HuH-7 (cell line): Measurements from ENCODE around the gene SH3RF3.

Experiments used
- DNase-seq: peaks from one replicate; pipeline ENCODE4 v3.0.0; 2011; ENCODE audit warnings: low spot score

Gene SH3RF3

GRCh38 chr2:109139002-109139401 is 10.0 kb downstream of the SH3RF3 start:
- no peak for DNase-seq

GRCh38 chr2:109139865-109140396 is 10.9 kb downstream of the SH3RF3 start:
- DNase-seq = no peak

GRCh38 chr2:109141006-109141600 is 12.1 kb downstream of the SH3RF3 start:
- no peak for DNase-seq

DNA sequence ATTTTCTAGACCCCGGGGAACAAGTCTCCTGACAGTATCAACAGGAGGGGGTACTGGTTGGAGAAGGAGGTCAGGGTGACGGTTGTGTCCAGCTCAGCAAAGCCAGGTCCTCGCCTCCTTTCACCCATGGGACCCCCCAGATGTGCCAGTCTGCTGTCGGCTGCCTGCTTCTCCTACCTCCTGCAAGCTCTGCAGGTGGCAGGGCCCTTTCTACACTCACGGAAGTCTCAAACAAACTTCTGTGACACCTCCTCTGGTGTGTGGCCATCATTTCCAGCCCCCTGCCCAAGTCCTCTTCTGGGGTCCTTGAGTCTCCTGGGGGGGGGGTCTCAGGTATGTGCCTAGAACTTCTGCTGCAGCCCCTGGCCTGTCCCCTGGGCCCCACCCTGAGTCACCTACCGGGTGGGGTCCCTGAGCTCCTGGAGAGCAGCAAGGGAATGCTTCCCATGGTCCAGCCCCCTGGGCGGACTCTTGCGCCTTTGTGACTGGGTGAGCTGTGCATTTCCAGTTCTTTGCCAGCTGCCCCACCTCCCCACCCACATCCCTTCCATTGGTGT is 12.8 kb downstream of the SH3RF3 start:
- no peak for DNase-seq

DNA sequence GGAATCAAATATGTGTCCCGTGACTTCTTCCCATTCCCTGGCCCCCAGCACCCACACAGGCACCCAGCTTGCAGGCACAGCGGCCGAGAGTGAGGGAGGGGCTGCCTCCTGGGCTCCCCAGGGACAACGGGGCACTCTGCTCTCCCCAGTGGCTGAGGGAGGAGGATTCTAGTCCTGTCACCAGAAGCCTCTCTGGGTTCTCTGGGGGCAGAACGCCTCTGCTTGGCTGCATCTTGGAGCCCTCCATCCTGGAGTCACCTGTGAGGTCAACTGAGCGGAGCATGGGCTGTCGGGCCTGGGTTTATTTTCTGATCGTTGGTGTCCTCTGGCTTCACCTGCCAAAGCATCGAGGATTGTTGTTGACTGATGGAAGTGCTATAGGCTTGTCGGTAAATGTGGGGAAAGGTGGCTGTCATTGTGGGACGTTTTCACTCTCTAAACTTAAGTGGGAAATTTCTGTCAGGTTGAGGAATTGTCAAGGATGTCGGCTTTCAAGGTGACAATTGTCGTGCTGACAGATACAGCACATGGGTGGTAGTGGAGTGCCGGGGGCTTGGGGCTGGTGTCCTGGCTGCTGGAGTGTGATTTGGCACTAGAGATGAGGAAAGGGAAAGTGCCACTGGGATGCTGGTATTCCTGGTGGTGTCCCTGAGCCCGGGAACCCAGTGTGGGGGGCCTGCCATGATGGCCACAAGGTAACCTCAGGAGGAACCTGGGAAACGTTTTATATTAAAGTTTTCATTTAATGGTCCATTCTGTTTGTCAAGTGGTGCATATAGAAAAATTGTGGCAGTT is 13.6 kb downstream of the SH3RF3 start:
- no peak for DNase-seq

DNA sequence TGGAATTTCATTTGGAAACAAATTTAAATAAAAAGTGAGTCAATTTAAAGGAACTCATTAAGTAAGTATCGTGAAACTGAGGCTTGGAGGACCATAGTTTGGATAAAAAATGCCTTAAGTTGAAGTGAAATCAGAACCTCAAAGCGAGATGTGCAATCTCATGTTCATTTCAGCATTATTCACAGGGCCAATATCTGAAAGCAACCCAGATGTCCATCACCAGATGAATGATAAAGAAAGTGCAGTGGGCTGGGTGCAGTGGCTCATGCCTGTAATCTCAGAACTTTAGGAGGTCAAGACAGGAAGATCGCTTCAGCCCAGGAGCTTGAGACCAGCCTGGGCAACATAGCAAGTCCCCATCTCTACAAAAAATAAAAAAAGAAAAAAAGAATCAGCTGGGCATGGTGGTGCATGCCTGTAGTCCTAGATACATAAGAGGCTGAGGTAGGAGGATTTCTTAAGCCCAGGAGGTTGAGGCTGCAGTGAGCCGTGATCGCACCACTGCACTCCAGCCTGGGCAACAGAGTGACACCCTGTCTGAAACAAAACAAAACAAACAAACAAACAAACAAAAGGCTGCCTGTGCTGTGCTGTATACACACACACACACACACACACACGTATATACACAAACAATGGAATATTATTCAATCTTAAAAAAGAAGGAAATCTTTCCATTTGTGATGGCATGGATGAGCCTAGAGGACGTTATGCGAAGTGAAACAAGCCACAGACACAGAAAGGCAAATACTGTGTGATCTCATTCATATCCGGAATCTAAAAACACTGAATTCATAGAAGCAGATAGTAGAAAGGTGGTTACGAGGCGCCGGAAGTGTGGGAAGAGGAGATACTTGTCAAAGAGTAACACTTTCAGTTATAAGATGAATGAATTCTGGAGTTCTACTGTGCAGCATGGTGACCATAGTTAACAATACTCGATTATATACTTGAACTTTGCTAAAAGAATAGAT is 14.5 kb downstream of the SH3RF3 start:
- DNase-seq = no peak

GRCh38 chr2:109144271-109144670 is 15.3 kb downstream of the SH3RF3 start:
- DNase-seq = no peak

DNA sequence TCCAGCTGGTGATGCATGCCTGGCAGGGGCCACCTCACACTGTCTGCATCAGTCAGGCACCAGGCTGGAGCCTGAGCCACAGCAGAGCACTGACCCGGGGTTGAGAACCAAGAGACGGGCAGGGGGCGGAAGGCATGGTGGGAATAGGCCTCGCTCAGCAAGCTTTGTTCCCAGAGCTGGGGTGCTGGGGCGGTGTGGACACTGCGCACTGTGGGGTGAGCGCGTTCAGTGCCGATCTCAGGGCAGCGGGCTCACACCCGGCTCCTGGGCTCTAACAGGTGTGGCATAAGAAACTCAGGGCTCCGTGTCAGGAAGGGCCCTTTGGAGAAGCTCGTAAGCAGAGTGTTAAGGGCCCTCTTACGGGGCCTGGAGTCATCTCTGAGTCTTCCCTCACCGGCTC is 15.7 kb downstream of the SH3RF3 start:
- no peak for DNase-seq

DNA sequence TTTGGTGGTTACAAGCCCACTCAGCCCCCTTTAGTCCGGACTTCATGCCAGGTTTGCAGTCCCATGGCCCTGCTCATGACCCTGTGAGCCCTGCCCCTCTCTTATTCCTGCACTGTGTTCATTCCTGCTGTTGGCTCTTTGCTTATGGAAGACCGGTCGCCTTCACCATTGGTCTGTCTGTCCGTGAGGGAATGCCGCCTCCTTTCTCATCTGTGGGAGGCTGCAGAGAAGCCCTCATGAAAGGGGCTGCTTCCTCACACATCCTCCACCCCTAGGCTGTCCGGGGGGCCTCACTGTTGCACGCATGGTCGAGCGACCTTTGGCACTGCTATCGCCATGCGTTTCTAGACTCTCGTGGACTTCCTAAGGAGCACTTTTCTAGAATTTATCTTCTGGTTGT is 16.3 kb downstream of the SH3RF3 start:
- no peak for DNase-seq

GRCh38 chr2:109147405-109147804 is 18.4 kb downstream of the SH3RF3 start:
- no peak for DNase-seq

DNA sequence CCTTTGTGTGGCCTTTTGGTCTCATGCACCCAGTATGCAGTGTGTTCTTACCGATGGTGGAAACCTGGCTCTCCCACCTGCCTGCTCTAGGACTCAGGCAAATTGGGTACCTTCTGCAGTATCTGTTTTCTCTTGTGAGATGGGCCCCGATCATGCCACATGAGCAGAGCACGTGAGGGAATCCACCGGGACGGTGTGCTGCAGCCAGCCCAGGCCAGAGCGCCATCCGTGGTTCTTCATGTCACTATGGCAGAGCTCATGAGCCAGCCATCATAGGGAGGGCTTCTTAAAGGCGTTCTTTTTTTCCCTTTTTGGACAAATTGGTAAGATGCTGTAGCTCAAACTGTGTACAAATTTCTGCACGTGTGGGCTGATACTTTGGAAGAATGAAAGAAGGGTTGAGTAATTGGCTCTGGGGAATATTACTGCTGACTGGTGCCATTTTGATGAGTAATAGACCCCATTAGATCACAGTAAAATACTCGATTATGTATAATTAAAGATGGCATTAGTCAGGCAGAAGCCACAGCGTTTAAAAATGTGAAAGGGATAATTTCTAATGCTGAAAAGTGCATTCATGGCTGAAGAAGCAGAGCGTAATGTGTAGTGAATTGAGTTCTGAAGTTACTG is 19.2 kb downstream of the SH3RF3 start:
- DNase-seq = no peak

- no peak for DNase-seq
These were observed 20.1 kb downstream of the SH3RF3 start for GRCh38 chr2:109148991-109149645.

DNA sequence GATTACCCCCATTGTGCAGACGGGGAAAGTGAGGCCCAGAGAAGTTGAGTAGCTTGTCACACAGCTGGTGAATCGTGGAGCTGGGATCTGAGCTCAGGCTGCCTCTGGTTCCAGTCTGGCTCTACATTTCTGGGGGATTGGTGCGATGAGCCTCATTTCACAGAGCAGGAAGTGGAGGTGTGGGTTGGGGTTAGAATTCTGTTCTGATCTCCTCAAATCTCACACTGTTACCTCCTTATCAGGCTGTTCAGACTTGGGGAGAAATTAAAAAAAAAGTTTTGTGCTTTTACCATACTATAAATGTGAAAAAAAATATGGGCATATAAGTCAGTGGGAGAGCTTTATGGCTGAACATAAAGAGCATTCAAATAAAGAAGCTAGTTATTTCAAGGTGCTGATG is 21.6 kb downstream of the SH3RF3 start:
- no peak for DNase-seq

- no peak for DNase-seq
These were observed 22.5 kb downstream of the SH3RF3 start for GRCh38 chr2:109151519-109151918.

DNA sequence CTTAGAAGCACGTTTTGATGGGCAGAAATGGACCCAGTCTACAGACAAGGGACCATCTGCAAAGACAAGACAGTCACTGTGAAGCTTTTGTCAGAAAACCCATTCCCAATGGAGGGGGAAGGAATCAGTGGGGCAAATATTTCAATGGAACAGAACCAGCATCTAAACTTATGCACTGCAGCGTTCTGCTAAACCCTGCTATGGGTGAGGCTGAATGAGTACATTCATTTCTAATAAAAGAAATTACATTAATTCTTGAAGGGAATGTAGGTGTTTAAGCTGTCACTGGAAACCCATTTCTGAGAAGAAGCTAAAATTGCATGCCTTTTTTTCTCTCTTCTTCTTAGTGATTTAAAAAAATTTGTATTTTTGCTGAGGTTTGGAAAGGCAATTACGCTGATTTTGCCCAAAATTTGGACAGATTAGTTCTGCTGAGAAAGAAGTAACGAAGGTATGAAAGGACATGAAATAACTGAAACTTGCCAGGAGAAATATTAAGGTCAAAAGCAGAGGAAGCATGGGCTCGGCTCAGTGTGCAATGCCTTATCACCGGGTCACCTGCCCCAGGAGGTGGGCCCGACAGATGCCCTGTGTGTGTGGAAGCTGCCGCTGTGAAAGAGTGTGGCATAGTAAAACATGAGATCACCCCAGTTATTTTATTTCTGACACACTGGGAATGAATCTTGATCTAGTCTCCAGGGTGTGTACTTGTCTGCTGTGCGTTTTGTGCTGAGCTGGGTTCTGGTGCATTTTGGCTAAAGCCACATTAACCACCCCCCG is 24.2 kb downstream of the SH3RF3 start:
- no peak for DNase-seq

- no peak for DNase-seq
These were observed 24.8 kb downstream of the SH3RF3 start for GRCh38 chr2:109153807-109154206.

GRCh38 chr2:109154226-109154625 is 25.2 kb downstream of the SH3RF3 start:
- DNase-seq = no peak

- no peak for DNase-seq
These were observed 26.8 kb downstream of the SH3RF3 start for GRCh38 chr2:109155553-109156451.

DNA sequence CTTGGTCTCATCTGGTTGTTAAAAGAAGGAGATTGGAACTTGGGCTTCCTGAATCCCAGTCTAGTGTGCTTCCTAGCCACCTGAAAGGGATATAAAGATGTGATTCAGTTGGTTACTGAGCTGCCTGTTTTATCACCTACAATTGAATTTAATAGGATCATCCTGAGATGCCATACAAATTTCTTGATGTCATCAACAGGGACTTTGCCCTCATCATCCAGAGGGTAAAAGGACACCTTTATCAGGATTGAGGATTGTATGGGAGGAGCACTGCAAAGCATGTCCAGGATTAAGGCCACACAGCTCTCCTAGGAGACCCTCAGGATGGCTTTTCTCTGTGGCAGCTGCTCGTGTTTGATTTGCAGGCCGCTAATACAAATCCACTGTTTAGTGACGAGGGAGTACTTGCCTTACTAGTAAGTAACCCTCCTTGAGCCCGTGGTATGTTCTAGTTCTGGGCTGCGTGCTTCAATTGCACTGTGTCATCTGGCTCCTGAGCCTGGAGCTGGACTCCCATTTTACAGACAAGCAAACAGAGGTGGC is 28.6 kb downstream of the SH3RF3 start:
- DNase-seq = no peak
